K562 (cell line): ENCODE results near the gene EFNB3. TPM values are rescaled to one million over a fixed set of nuclear protein-coding genes. Genes with fewer than 3 reads are reported as not detected.

Source experiments
- AFF1 ChIP-seq, 2 experiments: fragments of 450-650 bp; IDR thresholded peaks; 2 replicates each; pipeline ENCODE4 v1.6.1; 2018; ENCODE audit warnings: mild to moderate bottlenecking in 2 of 2, low read depth in 1 of 2; ENCODE audit not compliant: partially characterized antibody in 2 of 2
- BMI1 ChIP-seq: fragments of 150-350 bp; IDR thresholded peaks from 2 replicates; pipeline ENCODE4 v1.6.1; 2014; ENCODE audit warnings: low read length
- BRF1 ChIP-seq: IDR thresholded peaks from 3 replicates; pipeline ENCODE4 v1.6.1; 2011; ENCODE audit warnings: borderline replicate concordance, mild to moderate bottlenecking; ENCODE audit not compliant: insufficient read length; ENCODE audit errors: extremely low read depth
- CBFB ChIP-seq: sonication (generic); formaldehyde crosslinking; IDR thresholded peaks from 2 replicates; pipeline ENCODE4 v1.4.0; 2020; ENCODE audit warnings: mild to moderate bottlenecking, missing genetic modification reagents
- CBX2 ChIP-seq: fragments of 200-600 bp; sonication (generic); IDR thresholded peaks from one replicate; pipeline ENCODE4 v1.6.1; 2012; ENCODE audit warnings: mild to moderate bottlenecking, low read length, inconsistent platforms; ENCODE audit not compliant: insufficient read depth, poor library complexity, severe bottlenecking
- DIDO1 ChIP-seq: fragments of 450-650 bp; IDR thresholded peaks from 2 replicates; pipeline ENCODE4 v1.6.1; 2016; ENCODE audit warnings: low read depth, missing biosample characterization, missing genetic modification characterization
- GABPA ChIP-seq: fragments of 200-800 bp; sonication (Bioruptor generic); conservative IDR thresholded peaks from 2 replicates; pipeline ENCODE4 v1.6.1; 2016; ENCODE audit warnings: low read depth, missing genetic modification characterization, missing compliant biosample characterization
- KDM5B ChIP-seq: fragments of 200-600 bp; sonication (generic); IDR thresholded peaks from 2 replicates; pipeline ENCODE4 v1.6.1; 2012; ENCODE audit warnings: low read depth, mild to moderate bottlenecking, moderate library complexity, low read length, control low read depth, inconsistent platforms; ENCODE audit not compliant: insufficient replicate concordance
- KLF16 ChIP-seq: IDR thresholded peaks from 2 replicates; pipeline ENCODE4 v1.6.1; 2016; ENCODE audit warnings: antibody characterized with exemption
- MAFK ChIP-seq: IDR thresholded peaks from 2 replicates; pipeline ENCODE4 v1.6.1; 2011; ENCODE audit warnings: low read length, improper control_type of control experiment
- POLR2A ChIP-seq: fragments of 450-650 bp; conservative IDR thresholded peaks from 2 replicates; pipeline ENCODE4 v1.6.1; 2016
- POLR2AphosphoS2 ChIP-seq: IDR thresholded peaks from 2 replicates; pipeline ENCODE4 v1.6.1; 2012; ENCODE audit warnings: low read length, improper control_type of control experiment
- SP1 ChIP-seq: sonication (generic); formaldehyde crosslinking; IDR thresholded peaks from 2 replicates; pipeline ENCODE4 v1.8.1; 2022; ENCODE audit warnings: mild to moderate bottlenecking, missing genetic modification reagents
- TBL1XR1 ChIP-seq, 2 experiments: IDR thresholded peaks; 2 replicates each; pipeline ENCODE4 v1.6.1; 2012; ENCODE audit warnings: improper control_type of control experiment in 2 of 2, low read length in 2 of 2, mild to moderate bottlenecking in 1 of 2
- TEAD2 ChIP-seq: fragments of 450-650 bp; IDR thresholded peaks from 2 replicates; pipeline ENCODE4 v1.6.1; 2016; ENCODE audit warnings: missing genetic modification characterization, control low read depth, missing compliant biosample characterization
- THRA ChIP-seq: fragments of 450-650 bp; IDR thresholded peaks from 2 replicates; pipeline ENCODE4 v1.6.1; 2017; ENCODE audit warnings: mild to moderate bottlenecking, moderate library complexity
- TRIM24 ChIP-seq, 2 experiments: fragments of 450-650 bp; IDR thresholded peaks; 2 replicates each; pipeline ENCODE4 v1.6.1; 2016
- ZNF280B ChIP-seq: fragments of 250-450 bp; sonication (Bioruptor Pico); IDR thresholded peaks from 2 replicates; pipeline ENCODE4 v1.5.1; 2021; ENCODE audit warnings: mild to moderate bottlenecking
- ZNF408 ChIP-seq: fragments of 250-450 bp; sonication (Bioruptor Pico); IDR thresholded peaks from 2 replicates; pipeline ENCODE4 v1.4.0; 2020; ENCODE audit warnings: low read depth, mild to moderate bottlenecking, moderate library complexity
- ZNF586 ChIP-seq: fragments of 450-650 bp; formaldehyde crosslinking; conservative IDR thresholded peaks from 2 replicates; pipeline ENCODE4 v1.4.0; 2020; ENCODE audit warnings: mild to moderate bottlenecking, moderate library complexity
- polyA plus RNA-seq, 8 experiments: library from polyadenylated mRNA; depleted of rRNA in 4 of 8; stranded (reverse) in 5 of 8; unstranded in 3 of 8; fragments of >200 nt; fragmentation: Nextera tagmentation in 2 of 8; fragmentation: Illumina TruSeq in 1 of 8; extraction: Ambion mirVana in 2 of 8; extraction: Trizol in 1 of 8; gene quantifications; 2 replicates each; pipeline versions ENCODE4 v1.2.1 to v1.2.3, GENCODE V29; 2011 to 2014; ENCODE audit warnings: inconsistent platforms in 1 of 8, missing spikeins in 1 of 8
- total RNA-seq, 7 experiments: library from RNA; depleted of rRNA in 6 of 7; stranded (reverse); fragments of >200 nt in 6 of 7; fragmentation: Illumina TruSeq in 2 of 7; extraction: Trizol in 2 of 7; gene quantifications; 2 replicates each; pipeline versions ENCODE4 v1.2.1 to v1.2.3, GENCODE V29; 2011 to 2021; ENCODE audit warnings: low replicate concordance in 1 of 7

EFNB3 gene
- total and polyA plus RNA-seq, 9 of the 15 experiments (the other 6 are each of a cell fraction or from before 2014, with no cell fraction given): not detected

- TF ChIP-seq KDM5B: no peak
- no peak for TF ChIP-seq TRIM24 (IDR thresholded peaks at IDR 0.05)
- TF ChIP-seq SP1 (CRISPR knock-in tag): peak; percentile 60; the same call in 1 of the 2 replicates
- TF ChIP-seq CBFB: no peak
- TF ChIP-seq AFF1 (IDR thresholded peaks at IDR 0.05; ENCODE audit: low read depth in 1 of 2, partially characterized antibody in 2 of 2): peak in 1 of 2 experiments; percentile 20
- TF ChIP-seq THRA: no peak
- TF ChIP-seq ZNF408 (CRISPR knock-in tag): no peak
- no peak for TF ChIP-seq ZNF280B (CRISPR knock-in tag)
- TF ChIP-seq CBX2: no peak
- TF ChIP-seq POLR2A: no peak
- no peak for TF ChIP-seq POLR2AphosphoS2
- TF ChIP-seq GABPA (tag): no peak
- TF ChIP-seq ZNF586: no peak
- TF ChIP-seq BMI1: no peak
- TF ChIP-seq TEAD2 (tag): no peak
- TF ChIP-seq MAFK: no peak
- no peak for TF ChIP-seq KLF16
- no peak for TF ChIP-seq BRF1
- TF ChIP-seq DIDO1 (tag): no peak
- TF ChIP-seq TBL1XR1 (IDR thresholded peaks at IDR 0.05; ENCODE audit: low read length in 2 of 2): no peak
Observed at GRCh38 chr17:7716901-7717755, 12.1 kb downstream of the EFNB3 start, which contains the start of gene DNAH2 (continued).
